ENCODE data around the gene ZNF574.

Gene ZNF574

GRCh38 chr19:42093926-42094325, 18.0 kb downstream of the ZNF574 start:
- no peak overlapping the region for H3K4me3 ChIP-seq (ENCODE audit: low read depth, low read length)
- no peak for TF ChIP-seq CTCF (IDR thresholded peaks at IDR 0.05; ENCODE audit: control insufficient read depth, extremely low read depth, insufficient read depth)
- DNase-seq (ENCODE audit: low read depth), result no peak

GRCh38 chr19:42095142-42095813, 19.3 kb downstream of the ZNF574 start:
- TF ChIP-seq CTCF (IDR thresholded peaks at IDR 0.05; ENCODE audit: control insufficient read depth, extremely low read depth, insufficient read depth), result no peak
- no peak overlapping the region for H3K4me3 ChIP-seq (ENCODE audit: low read depth, low read length)
- DNase-seq (ENCODE audit: low read depth), result no peak

- no peak for DNase-seq (ENCODE audit: low read depth)
- no peak for TF ChIP-seq CTCF (IDR thresholded peaks at IDR 0.05; ENCODE audit: control insufficient read depth, extremely low read depth, insufficient read depth)
- no peak overlapping the region for H3K4me3 ChIP-seq (ENCODE audit: low read depth, low read length)
Measured at GRCh38 chr19:42095814-42096230, 19.9 kb downstream of the ZNF574 start.

GRCh38 chr19:42096255-42096837, 20.4 kb downstream of the ZNF574 start:
- H3K4me3 ChIP-seq (ENCODE audit: low read depth, low read length), result no peak overlapping the region
- DNase-seq (ENCODE audit: low read depth), result no peak
- no peak for TF ChIP-seq CTCF (IDR thresholded peaks at IDR 0.05; ENCODE audit: control insufficient read depth, extremely low read depth, insufficient read depth)

GRCh38 chr19:42097461-42097860, 21.5 kb downstream of the ZNF574 start:
- TF ChIP-seq CTCF (IDR thresholded peaks at IDR 0.05; ENCODE audit: control insufficient read depth, extremely low read depth, insufficient read depth), result no peak
- DNase-seq (ENCODE audit: low read depth), result no peak
- H3K4me3 ChIP-seq (ENCODE audit: low read depth, low read length), result no peak overlapping the region

GRCh38 chr19:42098781-42099180, 22.8 kb downstream of the ZNF574 start:
- TF ChIP-seq CTCF (IDR thresholded peaks at IDR 0.05; ENCODE audit: control insufficient read depth, extremely low read depth, insufficient read depth), result no peak
- no peak overlapping the region for H3K4me3 ChIP-seq (ENCODE audit: low read depth, low read length)
- DNase-seq (ENCODE audit: low read depth), result peak; percentile 75

Data from LNCaP clone FGC (cell line).